ENCODE data around the gene TRAPPC14.

TRAPPC14 gene

DNA sequence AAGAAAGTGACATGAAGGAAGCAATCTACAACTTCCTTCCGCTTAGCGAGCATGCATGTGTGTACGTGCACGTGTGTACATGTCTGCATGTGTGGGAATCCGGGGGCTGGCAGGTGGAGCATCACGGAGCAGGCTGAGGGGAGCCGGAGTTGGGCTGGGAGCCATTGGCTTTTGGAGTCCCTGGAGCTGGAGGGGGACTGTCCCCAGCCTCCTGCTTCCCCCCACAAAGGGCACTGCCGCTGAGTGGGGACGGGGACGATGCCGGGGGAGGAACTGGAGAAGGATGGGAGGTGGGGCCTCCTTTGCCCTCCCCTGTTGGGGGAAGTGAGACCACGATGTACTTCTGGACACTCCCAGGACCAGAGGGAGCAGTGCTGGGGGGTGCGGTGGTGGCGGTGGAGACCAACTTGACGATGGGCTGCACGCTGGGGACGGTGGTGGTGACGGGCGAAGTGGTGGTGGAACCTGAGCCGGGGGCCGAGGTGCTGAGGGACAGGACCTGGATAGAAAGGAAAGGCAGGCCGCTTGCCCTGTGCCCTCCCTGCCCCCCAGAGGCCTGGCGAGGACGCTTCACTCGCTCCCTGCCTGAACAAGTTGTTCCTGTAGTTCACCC is 51.3 kb downstream of the TRAPPC14 start:
- peaks cover 16% of the 10 kb centered on the region for H3K4me1 ChIP-seq (ENCODE audit: control insufficient read depth, insufficient read depth, low read length, poor library complexity, severe bottlenecking)
- no peaks in the 10 kb centered on the region for H3K9me3 ChIP-seq (ENCODE audit: control insufficient read depth, low read length)
- peaks cover 84% of the 10 kb centered on the region for H3K36me3 ChIP-seq (ENCODE audit: control insufficient read depth, insufficient read depth, low read length)
- WGBS, 2 experiments (ENCODE audit: insufficient coverage in 2 of 2) = 93 to 96% methylated on average over 19 to 21 of the region's 25 CpGs
- no peak overlapping the region for H3K4me3 ChIP-seq (ENCODE audit: extremely low read depth, insufficient read depth, low read length, poor library complexity, severe bottlenecking)
- no peak overlapping the region for H3K27ac ChIP-seq (ENCODE audit: low read depth, low read length, severe bottlenecking)

DNA sequence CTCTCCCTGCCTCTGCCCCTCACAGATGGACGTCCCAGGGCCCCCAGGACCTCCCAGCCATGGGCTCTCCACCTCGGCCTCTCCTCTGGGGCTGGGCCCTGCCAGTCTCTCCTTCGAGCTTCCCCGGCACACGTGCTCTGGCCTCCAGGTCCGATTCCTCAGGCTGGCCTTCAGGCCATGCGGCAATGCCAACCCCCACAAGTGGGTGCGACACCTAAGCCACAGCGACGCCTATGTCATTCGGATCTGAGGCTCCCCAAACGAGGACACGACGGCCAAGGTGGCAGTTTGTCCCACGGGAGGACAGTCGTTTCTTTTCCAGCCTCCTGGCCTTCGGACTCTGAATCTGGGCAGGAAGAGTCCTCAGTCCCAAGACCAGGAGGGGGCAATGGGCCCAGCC is 51.9 kb downstream of the TRAPPC14 start:
- no peak overlapping the region for H3K27ac ChIP-seq (ENCODE audit: low read depth, low read length, severe bottlenecking)
- H3K4me3 ChIP-seq (ENCODE audit: extremely low read depth, insufficient read depth, low read length, poor library complexity, severe bottlenecking) = no peak overlapping the region
- H3K4me1 ChIP-seq (ENCODE audit: control insufficient read depth, insufficient read depth, low read length, poor library complexity, severe bottlenecking) = peaks cover 16% of the 10 kb centered on the region
- peaks cover 78% of the 10 kb centered on the region for H3K36me3 ChIP-seq (ENCODE audit: control insufficient read depth, insufficient read depth, low read length)
- 92 to 97% methylated on average over 16 of the region's 17 CpGs for WGBS, 2 experiments (ENCODE audit: insufficient coverage in 2 of 2)
- no peaks in the 10 kb centered on the region for H3K9me3 ChIP-seq (ENCODE audit: control insufficient read depth, low read length)

DNA sequence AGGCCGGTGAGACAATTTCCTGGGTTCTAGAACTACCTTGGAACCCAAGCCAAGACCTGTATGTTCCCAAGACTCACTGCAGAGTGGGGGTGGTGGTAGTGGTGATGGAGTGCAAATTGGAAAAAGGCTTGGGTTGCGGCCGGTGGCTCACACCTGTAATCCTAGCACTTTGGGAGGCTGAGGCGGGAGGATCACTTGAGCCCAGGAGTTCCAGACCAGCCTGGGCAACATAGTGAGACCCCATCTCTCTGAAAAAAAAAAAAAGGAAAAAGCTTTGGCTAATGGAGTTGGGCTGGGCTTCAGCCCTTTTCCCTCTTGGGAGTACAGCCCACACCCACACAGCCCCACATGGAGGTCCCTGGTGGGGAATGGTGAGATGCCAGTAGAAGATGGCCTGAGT is 53.0 kb downstream of the TRAPPC14 start:
- Histone ChIP-seq H3K9me3 (ENCODE audit: control insufficient read depth, low read length) (no peaks in the 10 kb centered on the region), H3K4me1 (ENCODE audit: control insufficient read depth, insufficient read depth, low read length, poor library complexity, severe bottlenecking) (peaks cover 16% of the 10 kb centered on the region), H3K27ac (ENCODE audit: low read depth, low read length, severe bottlenecking) (no peak overlapping the region), H3K4me3 (ENCODE audit: extremely low read depth, insufficient read depth, low read length, poor library complexity, severe bottlenecking) (no peak overlapping the region), H3K36me3 (ENCODE audit: control insufficient read depth, insufficient read depth, low read length) (peaks cover 67% of the 10 kb centered on the region)
- 98 to 100% methylated on average over 3 to 4 of the region's 4 CpGs for WGBS, 2 experiments (ENCODE audit: insufficient coverage in 2 of 2)

All from mesodermal cell (in vitro differentiated cells).